Endothelial cell of umbilical vein (primary cell): ENCODE measurements around the gene RING1. TPM values are rescaled to one million over a fixed set of nuclear protein-coding genes. Genes with fewer than 3 reads are reported as not detected.

ENCODE experiments used
- BruUV-seq: library from RNA; stranded (reverse); fragments of 400-500 nt; replicated peaks from 2 replicates; lab custom pipeline; 2021; lab: Mats Ljungman, UMichigan
- CTCF ChIA-PET: fragments of 300-600, 350-600 bp; sonication (Branson Sonifier 250); formaldehyde crosslinking; loops from one replicate; lab custom pipeline; 2021; ENCODE audit warnings: antibody characterized with exemption, inconsistent platforms; lab: Charles Lee
- POLR2A ChIA-PET: fragments of 300-600, 350-600 bp; sonication (Branson Sonifier 250); formaldehyde crosslinking; loops from one replicate; lab custom pipeline; 2021; ENCODE audit warnings: antibody characterized with exemption, inconsistent platforms; lab: Charles Lee
- DNase-seq: peaks from one replicate; pipeline ENCODE4 v3.0.0-alpha.2; 2011; ENCODE audit warnings: low read depth, low spot score
- FAIRE-seq: peaks from 2 replicates; lab custom pipeline; 2011; peaks lifted over from hg19 to GRCh38; lab: Jason Lieb, UNC
- H2AFZ ChIP-seq: 2 replicates; pipeline ENCODE4 v1.6.0; 2012; ENCODE audit warnings: low read depth, low read length, control low read depth, inconsistent platforms
- H3K27ac ChIP-seq: 2 replicates; pipeline ENCODE4 v1.5.1; 2011; ENCODE audit warnings: low read depth, mild to moderate bottlenecking, control low read depth, low read length, moderate library complexity; ENCODE audit not compliant: insufficient read depth
- H3K27me3 ChIP-seq, 2 experiments: 2 replicates each; pipeline versions ENCODE4 v1.6.0 to v1.6.1; 2011; ENCODE audit warnings: low read length in 2 of 2, mixed read lengths in 1 of 2; ENCODE audit not compliant: control insufficient read depth in 2 of 2, insufficient read depth in 2 of 2
- H3K36me3 ChIP-seq, 2 experiments: 2 replicates in 1 of 2; 3 replicates in 1 of 2; pipeline ENCODE4 v1.5.1; 2011; ENCODE audit warnings: low read length in 2 of 2, mild to moderate bottlenecking in 1 of 2, moderate library complexity in 1 of 2; ENCODE audit not compliant: control insufficient read depth in 2 of 2, insufficient read depth in 2 of 2; ENCODE audit errors: extremely low read depth in 1 of 2
- H3K4me1 ChIP-seq: 3 replicates; pipeline ENCODE4 v1.5.1; 2011; ENCODE audit warnings: mild to moderate bottlenecking, low read length; ENCODE audit not compliant: control insufficient read depth, insufficient read depth; ENCODE audit errors: extremely low read depth
- H3K4me2 ChIP-seq: 2 replicates; pipeline ENCODE4 v1.6.1; 2011; ENCODE audit warnings: low read length, control low read depth, mixed read lengths; ENCODE audit not compliant: insufficient read depth
- H3K4me3 ChIP-seq, 3 experiments: fragments of 200-600 bp in 1 of 3; sonication (generic), shearing (Covaris generic) in 1 of 3; replicated peaks in 1 of 3; 2 replicates each; pipeline ENCODE4 v1.5.1; 2011 to 2016; ENCODE audit warnings: control low read depth in 3 of 3, low read length in 3 of 3, mild to moderate bottlenecking in 2 of 3, inconsistent platforms in 1 of 3, low read depth in 1 of 3, moderate library complexity in 1 of 3; ENCODE audit not compliant: insufficient read depth in 1 of 3
- H3K79me2 ChIP-seq: 2 replicates; pipeline ENCODE4 v1.6.0; 2012; ENCODE audit warnings: low read length, inconsistent platforms; ENCODE audit not compliant: control insufficient read depth, insufficient read depth
- H3K9ac ChIP-seq: replicated peaks from 2 replicates; pipeline ENCODE3; 2011; ENCODE audit warnings: low read length, control low read depth; ENCODE audit not compliant: insufficient read depth; ENCODE audit errors: extremely low read depth
- H3K9me1 ChIP-seq: replicated peaks from 3 replicates; pipeline ENCODE4 v1.6.0; 2011; ENCODE audit warnings: mild to moderate bottlenecking, low read length; ENCODE audit not compliant: control insufficient read depth, insufficient read depth; ENCODE audit errors: extremely low read depth
- H3K9me3 ChIP-seq: replicated peaks from 2 replicates; pipeline ENCODE4 v1.5.1; 2012; ENCODE audit warnings: low read length, inconsistent platforms; ENCODE audit not compliant: control insufficient read depth, insufficient read depth
- H4K20me1 ChIP-seq: replicated peaks from 2 replicates; pipeline ENCODE3; 2011; ENCODE audit warnings: mild to moderate bottlenecking, low read length; ENCODE audit not compliant: control insufficient read depth, insufficient read depth; ENCODE audit errors: extremely low read depth
- CTCF ChIP-seq, 2 donors: IDR thresholded peaks; 1 replicate in 1 of 2; 2 replicates in 1 of 2; pipeline ENCODE4 v1.5.1; 2011; ENCODE audit warnings: low read length in 2 of 2, mild to moderate bottlenecking in 2 of 2, moderate library complexity in 2 of 2, control low read depth in 1 of 2, inconsistent platforms in 1 of 2, low read depth in 1 of 2; ENCODE audit not compliant: insufficient read depth in 1 of 2; ENCODE audit errors: extremely low read depth in 1 of 2
- EZH2 ChIP-seq: IDR thresholded peaks from 2 replicates; pipeline ENCODE4 v1.6.1; 2012; ENCODE audit warnings: borderline replicate concordance, low read depth, mild to moderate bottlenecking, moderate library complexity, low read length, inconsistent platforms; ENCODE audit not compliant: severe bottlenecking
- GATA2 ChIP-seq: IDR thresholded peaks from 2 replicates; pipeline ENCODE4 v1.7.0; 2011; ENCODE audit warnings: low read depth, mild to moderate bottlenecking, moderate library complexity, mixed read lengths, low read length; ENCODE audit not compliant: insufficient read length, insufficient read depth
- JUN ChIP-seq: IDR thresholded peaks from 2 replicates; pipeline ENCODE4 v1.6.1; 2011; ENCODE audit warnings: borderline replicate concordance, low read depth; ENCODE audit not compliant: insufficient read length, insufficient read depth
- POLR2A ChIP-seq: IDR thresholded peaks from 2 replicates; pipeline ENCODE4 v1.6.1; 2012; ENCODE audit warnings: low read depth, mild to moderate bottlenecking, control low read depth, low read length
- POLR2AphosphoS5 ChIP-seq: IDR thresholded peaks from 2 replicates; pipeline ENCODE4 v1.6.1; 2012; ENCODE audit warnings: low read depth, mild to moderate bottlenecking, control low read depth, low read length, moderate library complexity; ENCODE audit not compliant: insufficient read depth
- dilution Hi-C: fragments of 300-500 bp; cut with MboI; formaldehyde crosslinking; loops from one replicate; pipeline ENCODE4 v1.15.0; 2019; ENCODE audit warnings: low sequenced_read_pairs; ENCODE audit not compliant: extremely low pct_ligation_motif_present
- intact Hi-C: fragments of 100-400 bp; cut with micrococcal nuclease; formaldehyde crosslinking; loops from one replicate; pipeline ENCODE4 v1.10.0; 2022
- polyA plus RNA-seq, 4 experiments: library from polyadenylated mRNA; depleted of rRNA in 3 of 4; stranded (reverse) in 3 of 4; unstranded in 1 of 4; fragments of >200 nt; gene quantifications; 2 replicates each; pipeline versions ENCODE4 v1.2.1 to v1.2.3, GENCODE V29; 2011 to 2012; ENCODE audit warnings: missing spikeins in 1 of 4
- total RNA-seq: library from RNA; stranded (reverse); gene quantifications from 2 replicates; pipeline ENCODE4 v1.2.3, GENCODE V29; 2021

Gene RING1
- total and polyA plus RNA-seq, 2 donors (not counting 3 experiments of a cell fraction or from before 2014, with no cell fraction given): 26.8 to 27.9 TPM

- H3K9ac ChIP-seq: no peak overlapping the region
- POLR2A ChIA-PET: no interaction called here
- H3K36me3 ChIP-seq: no peaks in the 10 kb centered on the region
- TF ChIP-seq EZH2: no peak
- no peak for TF ChIP-seq POLR2A
- TF ChIP-seq GATA2: no peak
- TF ChIP-seq JUN: no peak
- TF ChIP-seq POLR2AphosphoS5: no peak
- no peak for TF ChIP-seq CTCF (IDR thresholded peaks at IDR 0.05; ENCODE audit: extremely low read depth in 1 of 2, insufficient read depth in 1 of 2, low read depth in 1 of 2, low read length in 2 of 2)
- no peaks in the 10 kb centered on the region for H4K20me1 ChIP-seq
- FAIRE-seq (no peak), DNase-seq (no peak)
- no peaks in the 10 kb centered on the region for H3K9me1 ChIP-seq
- no peak overlapping the region for H3K4me3 ChIP-seq
- no peak overlapping the region for H2AFZ ChIP-seq
- intact Hi-C loops (no loop called here), dilution Hi-C loops (no loop called here)
- no peaks in the 10 kb centered on the region for H3K79me2 ChIP-seq
- BruUV-seq: no TSS peak
- no peak overlapping the region for H3K27ac ChIP-seq
- H3K27me3 ChIP-seq: no peaks in the 10 kb centered on the region
- no peaks in the 10 kb centered on the region for H3K9me3 ChIP-seq
- no peak overlapping the region for H3K4me2 ChIP-seq
- CTCF ChIA-PET: interaction anchor here (0.7 to 3.0 kb wide), 7 partner anchors 14 to 240 kb away, joined by 3 to 19 read pairs (median 10); no protein-coding TSS in a partner anchor
- H3K4me1 ChIP-seq: no peaks in the 10 kb centered on the region
These were observed 34.6 kb upstream of the RING1 start for GRCh38 chr6:33173535-33174180.
